Lung (tissue), 12 donors: ENCODE data around the gene ACER3. TPM values are rescaled to one million over a fixed set of nuclear protein-coding genes. Genes with fewer than 3 reads are reported as not detected.
A peak's percentile ranks its signal among the peaks of the same experiment; 100 is the strongest.

Experiments used
- ATAC-seq: fragments of 200-7000 bp; cut with Tn5 transposase; one replicate; pipeline ENCODE4 v1.9.1; 2020; ENCODE audit warnings: moderate number of reproducible peaks; ENCODE audit not compliant: insufficient read depth, low FRiP score
- DNase-seq, 3 donors: peaks; one replicate each; pipeline ENCODE4 v3.0.0-alpha.2; 2013 to 2017
- H3K27ac ChIP-seq, 2 donors: one replicate each; pipeline ENCODE4 v1.5.1; 2013; ENCODE audit warnings: mild to moderate bottlenecking in 2 of 2, moderate library complexity in 2 of 2, control low read depth in 1 of 2, inconsistent platforms in 1 of 2, low read depth in 1 of 2, low read length in 1 of 2
- H3K27me3 ChIP-seq, 3 donors: one replicate each; pipeline ENCODE4 v1.5.1; 2013; ENCODE audit warnings: low read length in 2 of 3; ENCODE audit not compliant: control insufficient read depth in 3 of 3, insufficient read depth in 3 of 3
- H3K36me3 ChIP-seq, 4 donors: one replicate each; pipeline ENCODE4 v1.5.1; 2013; ENCODE audit warnings: low read length in 4 of 4, mild to moderate bottlenecking in 1 of 4, moderate library complexity in 1 of 4; ENCODE audit not compliant: control insufficient read depth in 4 of 4, insufficient read depth in 4 of 4
- H3K4me1 ChIP-seq, 5 donors: one replicate each; pipeline ENCODE4 v1.5.1; 2013; ENCODE audit warnings: low read length in 5 of 5, mild to moderate bottlenecking in 2 of 5, moderate library complexity in 1 of 5; ENCODE audit not compliant: control insufficient read depth in 5 of 5, insufficient read depth in 5 of 5
- H3K4me3 ChIP-seq: one replicate; pipeline ENCODE4 v1.5.1; 2013; ENCODE audit warnings: mild to moderate bottlenecking, control low read depth, moderate library complexity
- H3K9ac ChIP-seq, 2 donors: one replicate each; pipeline ENCODE4 v1.5.1; 2013; ENCODE audit warnings: low read length in 2 of 2, control low read depth in 1 of 2; ENCODE audit not compliant: insufficient read depth in 1 of 2
- H3K9me3 ChIP-seq, 4 donors: one replicate each; pipeline ENCODE4 v1.5.1; 2013; ENCODE audit warnings: low read length in 3 of 4, mild to moderate bottlenecking in 1 of 4, moderate library complexity in 1 of 4; ENCODE audit not compliant: control insufficient read depth in 4 of 4, insufficient read depth in 3 of 4
- CTCF ChIP-seq: IDR thresholded peaks from 2 replicates; pipeline ENCODE4 v1.5.1; 2012; ENCODE audit warnings: mild to moderate bottlenecking; ENCODE audit errors: control extremely low read depth, extremely low read depth
- WGBS, 2 donors: extraction: QIAGEN DNeasy Blood & Tissue Kit; methylation state at CpG; one replicate each; pipeline ENCODE4 v1.1.7; 2013; 5-methylcytosine and 5-hydroxymethylcytosine counted together
- polyA plus RNA-seq, 2 donors: library from polyadenylated mRNA; stranded (reverse); fragments of 200-250 nt; gene quantifications; one replicate each; pipeline ENCODE4 v1.2.1, GENCODE V29; 2013
- total RNA-seq, 2 donors: library from RNA; depleted of rRNA in 1 of 2; stranded (reverse); fragments of >200 nt in 1 of 2; gene quantifications; one replicate each; pipeline ENCODE4 v1.2.1, GENCODE V29; 2014 to 2021
- donor health status: control.
- donor health status: control.
- donor health status: Bipolar disorder and iron deficiency.
- donor health status: healthy.
- donor health status: DM: yes; HTN: yes; CAD: no.

The ACER3 gene
- total and polyA plus RNA-seq, 4 donors = 7.9 to 37.0 (median 12.7) TPM

- no peak for TF ChIP-seq CTCF
- ATAC-seq (peak; percentile 82), DNase-seq (no peak)
- Histone ChIP-seq H3K36me3 (peaks cover 0 to 4% (median under 1%) of the 10 kb centered on the region in 4 donors), H3K4me3 (no peak overlapping the region), H3K27me3 (no peaks in the 10 kb centered on the region), H3K9me3 (no peaks in the 10 kb centered on the region), H3K27ac (no peak overlapping the region), H3K4me1 (peaks cover 0 to 2% (median 0%) of the 10 kb centered on the region in 5 donors), H3K9ac (no peak overlapping the region)
- 62 to 91% methylated on average over 2 of the region's 2 CpGs for WGBS, 2 donors
Observed at GRCh38 chr11:77019976-77020595, 159.4 kb downstream of the ACER3 start.

- TF ChIP-seq CTCF = no peak
- Histone ChIP-seq H3K9me3 (no peaks in the 10 kb centered on the region), H3K4me1 (peaks cover 0 to 2% (median 0%) of the 10 kb centered on the region in 5 donors), H3K4me3 (no peak overlapping the region), H3K27me3 (no peaks in the 10 kb centered on the region), H3K9ac (no peak overlapping the region), H3K27ac (no peak overlapping the region), H3K36me3 (peaks cover 0 to 4% (median under 1%) of the 10 kb centered on the region in 4 donors)
- WGBS, 2 donors = 97 to 100% methylated on average over 2 of the region's 2 CpGs
- ATAC-seq (no peak), DNase-seq (no peak)
Observed at GRCh38 chr11:77020734-77021133, 160.0 kb downstream of the ACER3 start.

GRCh38 chr11:77024745-77025144, 164.0 kb downstream of the ACER3 start:
- DNase-seq = no peak
- Histone ChIP-seq H3K36me3 (peaks cover 0 to 1% (median 0%) of the 10 kb centered on the region in 4 donors), H3K9ac (no peak overlapping the region), H3K4me1 (peaks cover 0 to 4% (median 0%) of the 10 kb centered on the region in 5 donors), H3K27ac (no peak overlapping the region), H3K9me3 (no peaks in the 10 kb centered on the region), H3K27me3 (no peaks in the 10 kb centered on the region), H3K4me3 (no peak overlapping the region)
- no peak for TF ChIP-seq CTCF
- no peak for ATAC-seq

- H3K9me3 ChIP-seq = peaks cover 0 to 2% (median 0%) of the 10 kb centered on the region in 4 donors
- no peaks in the 10 kb centered on the region for H3K36me3 ChIP-seq
- no peak overlapping the region for H3K4me3 ChIP-seq
- H3K27me3 ChIP-seq = no peaks in the 10 kb centered on the region
- TF ChIP-seq CTCF = no peak
- H3K27ac ChIP-seq = no peak overlapping the region
- 88 to 94% methylated on average over 3 of the region's 3 CpGs for WGBS, 2 donors
- ATAC-seq (no peak), DNase-seq (no peak)
- peaks cover 0 to 2% (median 0%) of the 10 kb centered on the region in 5 donors for H3K4me1 ChIP-seq
- H3K9ac ChIP-seq = no peak overlapping the region
Observed at GRCh38 chr11:77026221-77026620, 165.5 kb downstream of the ACER3 start.
